Central memory CD8-positive, alpha-beta T cell (primary cell): Measurements from ENCODE around the gene CEACAM5.

ENCODE experiments used
- ATAC-seq: fragments of 150-1000 bp; cut with Tn5 transposase; replicated peaks from 2 replicates; pipeline ENCODE4 v1.10.0; 2022; ENCODE audit warnings: mild to moderate bottlenecking, moderate FRiP score, moderate number of reproducible peaks; ENCODE audit not compliant: poor library complexity, severe bottlenecking; ENCODE audit errors: extremely low read depth
- DNase-seq, 2 donors: peaks; one replicate each; pipeline ENCODE4 v3.0.0; 2021; ENCODE audit warnings: low spot score in 2 of 2
- H3K27ac Mint-ChIP-seq: one replicate; pipeline ENCODE4 v1.8.0; 2022; ENCODE audit warnings: low read depth, mild to moderate bottlenecking, moderate library complexity, mixed read lengths
- H3K27me3 Mint-ChIP-seq: one replicate; pipeline ENCODE4 v1.8.0; 2022; ENCODE audit warnings: mixed read lengths
- H3K36me3 Mint-ChIP-seq: one replicate; pipeline ENCODE4 v1.8.0; 2022; ENCODE audit warnings: mild to moderate bottlenecking, moderate library complexity, mixed read lengths; ENCODE audit not compliant: insufficient read depth
- H3K4me1 Mint-ChIP-seq: one replicate; pipeline ENCODE4 v1.8.0; 2022; ENCODE audit warnings: mixed read lengths
- H3K4me3 Mint-ChIP-seq: one replicate; pipeline ENCODE4 v1.8.0; 2022; ENCODE audit warnings: mild to moderate bottlenecking, moderate library complexity, mixed read lengths
- H3K9me3 Mint-ChIP-seq: one replicate; pipeline ENCODE4 v1.8.0; 2022; ENCODE audit warnings: mixed read lengths

The CEACAM5 gene

DNA sequence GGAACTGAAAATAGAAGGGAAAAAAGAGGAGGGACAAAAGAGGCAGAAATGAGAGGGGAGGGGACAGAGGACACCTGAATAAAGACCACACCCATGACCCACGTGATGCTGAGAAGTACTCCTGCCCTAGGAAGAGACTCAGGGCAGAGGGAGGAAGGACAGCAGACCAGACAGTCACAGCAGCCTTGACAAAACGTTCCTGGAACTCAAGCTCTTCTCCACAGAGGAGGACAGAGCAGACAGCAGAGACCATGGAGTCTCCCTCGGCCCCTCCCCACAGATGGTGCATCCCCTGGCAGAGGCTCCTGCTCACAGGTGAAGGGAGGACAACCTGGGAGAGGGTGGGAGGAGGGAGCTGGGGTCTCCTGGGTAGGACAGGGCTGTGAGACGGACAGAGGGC is at the start of gene CEACAM5:
Gene CEACAM5, plus strand, starts transcription at position 146 of the 400 bp plus-strand sequence. Its CDS starts 106 bp downstream, at position 252.
- Mint-ChIP-seq H3K27ac (no peak within 1 kb of the TSS), H3K9me3 (no peaks in the 10 kb centered on the region)
- DNase-seq = no peak

DNA sequence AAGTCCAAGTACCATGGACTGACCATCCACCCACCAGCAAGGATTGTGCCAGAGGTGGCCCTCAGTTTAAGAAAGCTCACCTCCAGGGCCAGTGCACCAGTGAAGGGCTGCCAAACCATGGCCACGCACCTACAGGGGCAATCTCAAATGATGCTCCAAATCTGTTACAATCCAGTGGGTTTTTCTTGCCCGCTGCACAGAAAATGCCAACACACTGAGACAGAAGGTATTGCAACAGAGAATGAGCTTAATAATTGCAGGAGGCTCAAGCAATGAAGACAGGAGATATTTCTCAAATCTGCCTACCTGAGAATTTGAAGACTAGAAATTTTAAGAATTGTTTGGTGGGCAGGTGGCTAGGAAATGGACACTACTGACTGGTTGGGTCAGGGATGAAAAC is 42.4 kb upstream of the CEACAM5 start:
- no peaks in the 10 kb centered on the region for H3K4me1 Mint-ChIP-seq
- H3K4me3 Mint-ChIP-seq = no peak overlapping the region
- H3K27ac Mint-ChIP-seq = no peak overlapping the region
- no peak for ATAC-seq
- DNase-seq = no peak
- peaks cover 68% of the 10 kb centered on the region for H3K27me3 Mint-ChIP-seq
- H3K9me3 Mint-ChIP-seq = peaks cover 11% of the 10 kb centered on the region
- peaks cover 1% of the 10 kb centered on the region for H3K36me3 Mint-ChIP-seq

More for the DNA sequence above, at the start of gene CEACAM5:
- Mint-ChIP-seq H3K27me3 (peaks cover 90% of the 10 kb centered on the region), H3K4me3 (no peak within 1 kb of the TSS), H3K36me3 (no peaks in the 10 kb centered on the region), H3K4me1 (peaks cover 6% of the 10 kb centered on the region)
- ATAC-seq = no peak

DNA sequence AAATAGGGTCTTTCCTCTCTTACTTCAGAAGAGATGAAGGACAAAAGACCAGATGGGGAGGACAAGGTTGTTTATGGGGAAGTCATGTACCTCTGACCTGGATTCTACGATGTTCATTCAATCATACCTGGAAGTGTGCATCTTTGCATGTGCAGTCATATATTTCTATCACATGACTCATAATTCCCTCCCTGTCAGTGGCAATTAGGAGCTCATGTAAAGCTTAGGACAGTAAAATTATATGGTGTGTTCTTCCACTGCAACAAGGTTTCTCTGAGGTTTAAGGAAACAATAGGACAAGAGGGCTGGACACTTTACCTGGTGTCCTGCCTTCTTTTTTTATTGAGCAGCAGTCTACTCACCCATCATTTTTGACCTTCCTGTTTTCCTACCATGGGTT is 40.1 kb upstream of the CEACAM5 start:
- Mint-ChIP-seq H3K27ac (no peak overlapping the region), H3K36me3 (no peaks in the 10 kb centered on the region), H3K4me1 (no peaks in the 10 kb centered on the region), H3K27me3 (peaks cover 71% of the 10 kb centered on the region), H3K4me3 (no peak overlapping the region), H3K9me3 (peaks cover 5% of the 10 kb centered on the region)
- ATAC-seq = no peak
- no peak for DNase-seq

DNA sequence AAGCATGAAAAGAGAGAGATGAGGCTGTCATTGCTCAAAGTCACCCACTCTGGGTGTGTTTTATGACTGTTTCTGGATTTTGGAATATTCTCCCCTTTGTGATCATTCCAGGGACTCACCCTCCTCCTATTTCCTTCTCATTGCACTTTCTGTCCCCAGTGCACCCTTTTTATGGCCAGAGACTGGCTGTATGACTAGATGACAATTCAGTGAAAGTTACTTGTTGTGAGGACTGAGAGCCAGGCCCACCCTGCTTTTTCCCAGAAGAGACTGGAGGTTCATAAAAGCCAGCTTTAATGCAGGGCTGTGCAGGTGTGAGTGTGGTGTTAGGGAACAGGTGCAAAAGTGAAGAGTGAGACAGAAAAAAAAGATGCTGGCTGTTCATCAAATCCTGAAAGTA is 37.7 kb upstream of the CEACAM5 start:
- no peaks in the 10 kb centered on the region for H3K36me3 Mint-ChIP-seq
- no peaks in the 10 kb centered on the region for H3K4me1 Mint-ChIP-seq
- peaks cover 77% of the 10 kb centered on the region for H3K27me3 Mint-ChIP-seq
- no peak overlapping the region for H3K27ac Mint-ChIP-seq
- H3K4me3 Mint-ChIP-seq = no peak overlapping the region
- no peak for DNase-seq
- no peaks in the 10 kb centered on the region for H3K9me3 Mint-ChIP-seq
- ATAC-seq = no peak

DNA sequence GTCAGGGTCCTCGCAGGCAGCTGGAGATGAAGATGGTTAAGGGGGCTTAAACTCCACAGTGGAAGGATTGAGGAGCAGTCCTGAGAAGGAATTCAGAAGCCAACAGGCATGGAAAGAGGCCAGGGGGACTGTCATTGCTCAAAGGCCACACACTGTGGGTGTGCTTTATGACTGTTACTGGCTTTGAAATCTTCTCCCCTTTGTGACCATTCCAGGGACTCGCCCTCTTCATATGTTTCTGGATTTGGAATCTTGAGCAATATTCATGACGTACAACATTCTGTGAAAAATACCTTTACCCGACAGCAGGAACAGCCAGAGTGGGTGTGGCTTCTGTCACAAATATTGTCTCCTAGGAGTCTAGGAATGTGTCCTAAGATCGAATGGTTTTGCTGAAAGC is 36.9 kb upstream of the CEACAM5 start:
- H3K27me3 Mint-ChIP-seq = peaks cover 84% of the 10 kb centered on the region
- no peaks in the 10 kb centered on the region for H3K36me3 Mint-ChIP-seq
- no peaks in the 10 kb centered on the region for H3K4me1 Mint-ChIP-seq
- DNase-seq = no peak
- H3K4me3 Mint-ChIP-seq = no peak overlapping the region
- no peaks in the 10 kb centered on the region for H3K9me3 Mint-ChIP-seq
- no peak overlapping the region for H3K27ac Mint-ChIP-seq
- ATAC-seq = no peak

DNA sequence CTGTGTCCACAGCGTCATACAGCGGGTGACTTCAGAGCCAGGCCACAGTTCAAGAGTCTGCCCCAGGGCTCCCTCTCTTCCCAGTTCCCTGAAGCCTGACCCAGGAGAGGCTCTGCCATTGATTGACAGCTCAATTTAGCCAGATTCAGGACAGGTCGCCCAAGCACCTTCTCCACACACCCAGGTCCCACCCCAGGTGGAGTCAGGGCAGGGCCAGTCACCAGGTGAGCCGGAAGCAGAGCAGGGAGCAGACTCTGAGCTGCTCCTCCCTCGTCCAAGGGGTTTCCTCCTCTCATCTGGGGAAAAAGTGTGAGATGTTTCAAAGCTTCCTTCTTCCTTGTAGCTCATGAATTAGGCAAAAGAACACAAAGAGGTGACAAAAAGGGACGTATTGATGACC is 26.0 kb upstream of the CEACAM5 start:
- no peaks in the 10 kb centered on the region for H3K4me1 Mint-ChIP-seq
- no peak for ATAC-seq
- no peak for DNase-seq
- H3K9me3 Mint-ChIP-seq = no peaks in the 10 kb centered on the region
- H3K36me3 Mint-ChIP-seq = no peaks in the 10 kb centered on the region
- H3K27me3 Mint-ChIP-seq = peaks cover 90% of the 10 kb centered on the region
- no peak overlapping the region for H3K4me3 Mint-ChIP-seq
- H3K27ac Mint-ChIP-seq = no peak overlapping the region

DNA sequence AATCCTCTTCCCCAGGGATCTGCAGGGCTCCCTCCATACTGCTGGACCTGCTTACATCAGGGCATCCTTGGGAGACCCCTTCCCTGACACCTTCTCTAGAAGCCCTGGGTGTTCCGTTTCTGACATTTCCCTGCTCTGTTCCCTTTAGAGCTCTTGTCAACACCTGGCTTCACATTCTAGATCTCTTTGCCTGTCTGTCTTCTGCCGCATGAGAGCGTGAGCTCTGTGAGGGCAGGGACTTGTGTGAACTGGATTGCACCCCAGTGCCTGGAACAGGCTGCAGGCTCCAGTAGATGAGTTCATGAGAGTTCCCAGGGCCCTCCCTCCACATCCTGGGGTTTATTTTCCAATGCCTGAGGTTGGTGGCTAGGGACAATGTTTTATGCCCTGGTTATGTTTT is 21.0 kb upstream of the CEACAM5 start:
- Mint-ChIP-seq H3K9me3 (no peaks in the 10 kb centered on the region), H3K36me3 (no peaks in the 10 kb centered on the region), H3K4me1 (peaks cover 5% of the 10 kb centered on the region), H3K27ac (no peak overlapping the region), H3K4me3 (no peak overlapping the region), H3K27me3 (peaks cover 97% of the 10 kb centered on the region)
- DNase-seq = no peak
- ATAC-seq = no peak

DNA sequence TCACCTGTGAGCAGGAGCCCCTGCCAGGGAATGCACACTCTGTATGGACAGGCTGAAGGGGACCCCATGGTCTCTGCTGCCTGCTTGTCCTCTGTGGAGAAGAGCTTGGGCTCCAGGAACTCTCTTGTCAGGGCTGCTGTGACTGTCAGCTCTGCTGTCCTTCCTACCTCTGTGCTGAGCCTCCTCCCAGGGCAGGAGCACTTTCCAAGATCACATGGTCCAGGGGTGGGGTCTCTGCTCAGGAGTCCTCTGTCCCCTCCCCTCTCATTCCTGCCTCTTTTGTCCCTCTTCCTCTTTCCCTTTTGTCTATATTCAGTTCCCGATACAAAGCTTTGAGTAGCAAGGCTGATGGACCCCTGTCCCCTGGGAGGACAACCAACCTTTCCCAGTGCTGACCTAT is 20.3 kb upstream of the CEACAM5 start, which contains the start of gene CEACAM7:
Gene CEACAM7, minus strand, starts transcription at position 173 of the 400 bp plus-strand sequence. Its CDS starts 105 bp downstream, at position 68.
- Mint-ChIP-seq H3K4me1 (peaks cover 5% of the 10 kb centered on the region), H3K27ac (no peak within 1 kb of the TSS), H3K9me3 (no peaks in the 10 kb centered on the region), H3K27me3 (peaks cover 97% of the 10 kb centered on the region), H3K4me3 (no peak within 1 kb of the TSS), H3K36me3 (no peaks in the 10 kb centered on the region)
- ATAC-seq (no peak), DNase-seq (no peak)

DNA sequence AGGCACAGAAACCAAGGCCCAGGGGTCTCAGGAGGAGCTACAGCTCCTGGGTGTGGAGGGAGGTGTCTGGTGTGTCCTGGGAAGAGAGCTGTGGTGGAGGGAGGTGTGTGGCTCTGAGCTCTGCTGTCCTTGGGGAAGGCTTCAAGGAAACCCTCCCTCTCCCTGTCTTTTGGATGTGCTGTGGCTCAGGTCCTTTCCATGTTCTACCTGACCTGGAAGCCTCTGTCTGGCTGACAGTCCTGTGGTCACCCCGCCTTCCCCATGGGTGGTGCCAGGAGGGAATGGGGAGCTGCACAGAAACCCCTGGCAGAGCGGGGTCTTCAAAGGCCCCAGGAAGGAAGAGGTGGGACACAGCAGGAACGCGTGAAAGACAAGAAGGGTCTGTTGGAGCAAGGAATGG is 19.7 kb upstream of the CEACAM5 start:
- Mint-ChIP-seq H3K4me3 (no peak overlapping the region), H3K27me3 (peaks cover 95% of the 10 kb centered on the region), H3K4me1 (peaks cover 5% of the 10 kb centered on the region), H3K9me3 (no peaks in the 10 kb centered on the region), H3K36me3 (no peaks in the 10 kb centered on the region), H3K27ac (no peak overlapping the region)
- DNase-seq = no peak
- ATAC-seq = no peak

DNA sequence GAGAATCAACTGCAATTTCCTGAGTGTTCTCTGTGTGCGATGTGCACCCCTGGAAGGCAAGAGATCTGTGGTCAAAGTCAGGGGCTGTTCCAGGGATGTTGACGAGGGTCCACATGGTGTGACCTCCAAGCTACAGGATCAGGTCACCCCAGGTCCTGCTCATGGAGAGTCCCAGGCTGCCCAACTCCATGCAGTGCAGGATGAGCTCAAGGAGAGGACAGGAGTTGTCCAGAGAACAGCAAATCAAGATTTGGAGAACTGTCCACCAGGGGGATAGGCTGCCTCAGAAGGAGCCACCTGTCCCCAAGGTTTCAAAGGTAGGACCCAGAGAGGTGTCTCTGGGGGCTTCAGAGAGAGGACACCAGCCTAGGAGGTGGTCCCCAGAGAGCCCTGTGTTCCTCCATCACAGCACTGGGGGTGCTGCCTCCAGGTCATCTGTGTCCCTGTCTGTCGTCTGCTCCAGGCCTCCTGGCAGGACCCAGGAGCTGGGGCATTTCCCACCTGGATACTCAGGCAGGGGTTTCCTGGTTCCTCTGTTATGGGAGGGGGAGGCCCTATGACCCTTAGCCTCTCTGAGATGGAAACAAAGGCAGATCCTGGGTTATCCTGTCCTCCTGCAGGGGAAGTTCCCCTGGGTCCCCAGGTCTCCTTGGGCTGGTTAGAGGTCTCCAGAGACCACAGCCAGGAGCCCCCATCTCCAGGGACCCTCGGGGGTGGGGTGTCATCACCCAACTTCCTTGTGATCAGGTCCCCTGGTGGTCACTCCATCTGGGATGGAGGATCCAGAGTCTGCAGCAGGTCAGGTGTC is 18.2 kb upstream of the CEACAM5 start:
- Mint-ChIP-seq H3K9me3 (no peaks in the 10 kb centered on the region), H3K36me3 (peaks cover 2% of the 10 kb centered on the region), H3K4me1 (peaks cover 5% of the 10 kb centered on the region), H3K27ac (no peak overlapping the region), H3K4me3 (no peak overlapping the region), H3K27me3 (peaks cover 95% of the 10 kb centered on the region)
- DNase-seq = no peak
- no peak for ATAC-seq

DNA sequence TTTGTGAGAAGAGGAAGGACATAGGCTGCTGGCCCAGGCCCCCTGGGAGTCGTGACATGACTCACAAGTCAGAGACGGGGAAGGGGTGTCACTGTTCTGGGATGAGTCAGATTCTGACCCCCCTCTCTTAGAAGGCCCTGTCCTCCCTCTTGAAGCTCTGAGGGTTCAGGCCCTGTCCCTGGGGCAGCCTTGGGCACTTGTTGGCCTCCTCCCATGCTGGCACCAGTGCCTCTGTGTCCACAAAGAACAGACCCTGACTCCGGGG is 17.7 kb upstream of the CEACAM5 start:
- Mint-ChIP-seq H3K27ac (no peak overlapping the region), H3K4me1 (peaks cover 5% of the 10 kb centered on the region), H3K4me3 (no peak overlapping the region), H3K36me3 (peaks cover 2% of the 10 kb centered on the region), H3K9me3 (no peaks in the 10 kb centered on the region), H3K27me3 (peaks cover 95% of the 10 kb centered on the region)
- no peak for DNase-seq
- no peak for ATAC-seq

DNA sequence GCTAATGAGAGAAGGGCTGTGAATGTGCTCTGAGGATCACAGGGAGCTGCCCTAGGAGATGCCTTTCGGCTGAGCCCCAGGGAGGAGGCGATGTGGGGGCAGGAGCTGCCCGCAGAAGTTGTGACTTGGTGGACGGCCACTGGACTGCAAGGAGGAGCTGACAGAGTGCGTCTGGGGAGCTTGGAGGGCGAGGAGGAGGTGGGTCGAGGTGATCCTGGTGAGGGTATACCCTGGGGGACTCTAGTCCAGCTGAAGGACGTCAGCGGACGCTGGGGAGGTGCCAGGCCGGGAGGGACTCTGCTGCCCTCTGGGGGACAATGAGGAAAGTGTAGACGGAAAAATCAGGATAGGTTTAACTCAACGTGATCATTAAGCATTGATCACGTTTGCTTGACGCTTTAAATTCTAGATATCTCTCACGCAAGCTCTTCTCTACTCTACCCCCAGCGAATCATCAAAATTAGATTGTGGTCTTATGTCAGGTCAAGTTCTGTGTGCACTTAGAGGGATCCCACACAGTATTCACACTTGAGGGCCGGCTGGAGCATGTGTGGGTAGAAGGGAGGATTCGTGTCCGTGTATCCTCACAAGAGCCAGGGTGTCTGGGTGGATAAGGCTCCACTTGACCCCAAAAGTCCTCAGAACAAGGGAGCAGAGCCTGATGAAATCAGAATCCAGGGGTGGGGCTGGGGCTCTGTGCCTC is 17.0 kb upstream of the CEACAM5 start:
- DNase-seq = no peak
- H3K36me3 Mint-ChIP-seq = peaks cover 2% of the 10 kb centered on the region
- H3K4me1 Mint-ChIP-seq = peaks cover 5% of the 10 kb centered on the region
- no peak overlapping the region for H3K27ac Mint-ChIP-seq
- no peak for ATAC-seq
- peaks cover 95% of the 10 kb centered on the region for H3K27me3 Mint-ChIP-seq
- no peaks in the 10 kb centered on the region for H3K9me3 Mint-ChIP-seq
- H3K4me3 Mint-ChIP-seq = no peak overlapping the region

DNA sequence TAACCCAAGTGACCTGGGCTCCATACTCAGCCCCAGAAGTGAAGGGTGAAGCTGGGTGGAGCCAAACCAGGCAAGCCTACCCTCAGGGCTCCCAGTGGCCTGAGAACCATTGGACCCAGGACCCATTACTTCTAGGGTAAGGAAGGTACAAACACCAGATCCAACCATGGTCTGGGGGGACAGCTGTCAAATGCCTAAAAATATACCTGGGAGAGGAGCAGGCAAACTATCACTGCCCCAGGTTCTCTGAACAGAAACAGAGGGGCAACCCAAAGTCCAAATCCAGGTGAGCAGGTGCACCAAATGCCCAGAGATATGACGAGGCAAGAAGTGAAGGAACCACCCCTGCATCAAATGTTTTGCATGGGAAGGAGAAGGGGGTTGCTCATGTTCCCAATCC is 14.2 kb upstream of the CEACAM5 start:
- no peak for ATAC-seq
- DNase-seq = no peak
- Mint-ChIP-seq H3K27me3 (peaks cover 95% of the 10 kb centered on the region), H3K9me3 (no peaks in the 10 kb centered on the region), H3K4me3 (no peak overlapping the region), H3K27ac (no peak overlapping the region), H3K36me3 (peaks cover 2% of the 10 kb centered on the region), H3K4me1 (peaks cover 5% of the 10 kb centered on the region)
